ENCODE results near the gene SEC14L1. TPM values are rescaled to one million over a fixed set of nuclear protein-coding genes. Genes with fewer than 3 reads are reported as not detected.
A peak's percentile ranks its signal among the peaks of the same experiment; 100 is the strongest.
"Not testable (repeated sequence)": the region's sequence is repeated elsewhere in the genome, so short reads cannot be mapped to it uniquely, and the experiment has no call there.

SEC14L1 gene
- total RNA-seq, 2 donors from 2014 or later: 66.1 to 78.3 TPM

GRCh38 chr17:77132411-77133086 is 8.2 kb upstream of the SEC14L1 start:
- no peak for DNase-seq (ENCODE audit: low spot score)
- intact Hi-C loops (cut with DNase I): no loop called here

DNA sequence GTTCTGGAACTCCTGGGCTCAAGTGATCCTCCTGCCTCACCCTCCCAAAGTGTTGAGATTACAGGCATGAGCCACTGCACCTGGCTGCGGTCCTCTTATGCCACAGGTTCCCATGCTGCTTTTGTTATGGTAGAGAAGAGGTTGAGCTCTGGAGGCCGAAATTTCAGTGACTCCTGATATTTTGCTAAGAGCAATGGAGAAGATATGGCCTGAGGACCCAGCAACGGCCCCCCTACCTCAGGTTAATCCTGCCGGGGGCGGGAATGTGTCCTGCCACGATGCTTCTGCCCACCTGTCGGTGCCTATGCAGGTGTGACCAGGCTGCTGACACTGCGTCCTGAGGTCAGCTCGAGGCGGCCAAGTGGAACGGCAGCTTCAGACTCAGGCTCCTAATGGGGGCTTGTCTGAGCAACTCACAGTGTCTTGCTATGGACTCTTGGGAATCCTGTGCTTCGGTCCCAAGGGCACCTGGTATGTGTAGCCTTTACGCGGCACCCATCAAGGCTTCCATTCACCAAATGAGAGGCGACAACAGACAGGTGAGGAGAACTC is 7.6 kb upstream of the SEC14L1 start:
- intact Hi-C loops (cut with DNase I): no loop called here

GRCh38 chr17:77136420-77136767 is 4.4 kb upstream of the SEC14L1 start:
- intact Hi-C loops (cut with DNase I): no loop called here
- no peak for DNase-seq (ENCODE audit: low spot score)

More for the DNA sequence above, 7.6 kb upstream of the SEC14L1 start:
- DNase-seq (ENCODE audit: low spot score): no peak

DNA sequence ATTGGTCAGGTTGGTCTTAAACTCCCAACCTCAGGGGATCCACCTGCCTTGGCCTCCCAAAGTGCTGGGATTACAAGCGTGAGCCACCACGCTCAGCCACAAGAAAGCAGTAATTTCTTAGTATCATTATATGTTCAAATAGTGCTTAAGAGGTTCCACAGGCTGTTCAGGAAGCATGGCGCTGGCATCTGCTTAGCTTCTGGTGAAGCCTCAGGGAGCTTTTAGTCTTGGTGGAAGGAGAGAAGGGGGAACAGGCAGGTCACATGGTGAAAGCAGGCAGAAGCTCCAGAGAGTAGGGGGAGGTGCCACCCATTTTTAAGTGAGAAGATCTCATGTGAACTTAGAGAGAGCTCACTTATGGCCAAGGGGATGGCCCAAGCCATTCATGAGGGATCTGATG is 3.7 kb upstream of the SEC14L1 start:
- DNase-seq (ENCODE audit: low spot score): no peak
- intact Hi-C loops (cut with DNase I): no loop called here

DNA sequence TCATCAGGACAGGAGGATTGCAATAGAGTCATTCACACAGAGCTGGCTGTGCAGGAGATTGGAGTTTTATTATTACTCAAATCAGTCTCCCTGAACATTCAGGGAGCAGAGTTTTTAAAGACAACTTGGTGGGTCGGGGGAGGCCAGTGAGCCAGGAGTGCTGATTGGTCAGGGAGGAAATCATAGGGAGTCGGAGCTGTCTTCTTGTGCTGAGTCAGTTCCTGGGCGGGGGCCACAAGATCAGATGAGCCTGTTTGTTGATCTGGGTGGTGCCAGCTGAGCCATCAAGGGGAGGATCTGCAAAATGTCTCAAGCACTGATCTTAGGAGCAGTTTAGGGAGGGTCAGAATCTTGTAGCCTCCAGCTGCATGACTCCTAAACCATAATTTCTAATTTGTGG is 2.9 kb upstream of the SEC14L1 start:
- DNase-seq (ENCODE audit: low spot score); intact Hi-C loops (cut with DNase I): not testable (repeated sequence)

DNA sequence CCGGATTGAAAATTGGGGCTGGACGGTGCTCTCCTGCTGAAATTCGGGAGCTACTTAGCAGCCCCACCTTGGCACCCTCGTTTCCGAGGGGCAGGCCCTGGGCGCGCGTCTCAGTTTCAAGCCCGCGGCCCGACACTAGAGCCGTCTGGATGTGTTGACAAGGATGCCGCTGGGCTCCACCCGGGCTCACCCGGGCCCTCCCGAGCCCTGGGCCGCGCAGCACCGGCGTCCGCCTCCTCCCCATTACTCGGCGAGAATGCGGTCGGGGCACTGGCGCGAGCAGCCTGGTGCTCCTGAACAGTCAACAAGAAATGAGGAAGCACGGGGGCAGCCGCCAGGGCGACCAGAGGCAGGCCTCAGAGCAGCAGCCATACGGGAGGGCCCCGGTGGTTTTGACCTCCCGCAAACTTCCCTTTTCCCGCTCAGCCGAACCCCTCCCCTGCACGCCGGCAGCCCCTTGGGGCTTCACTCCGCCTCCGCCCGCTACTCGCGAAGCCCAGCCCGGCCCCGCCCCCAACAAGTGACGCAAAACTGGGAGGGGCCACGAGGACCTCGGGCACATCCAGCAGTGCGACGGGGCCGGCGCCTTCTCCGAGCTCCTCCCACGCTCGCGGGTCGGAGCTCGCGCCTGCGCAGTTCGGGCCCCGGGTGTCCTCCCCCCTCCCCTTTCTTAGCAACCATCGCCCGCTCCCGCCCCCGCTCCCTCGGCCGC is 447 bp upstream of the SEC14L1 start:
- intact Hi-C loops (cut with DNase I): loop anchor here (10.0 kb wide), 2 partner anchors 46 to 54 kb away; no protein-coding TSS in a partner anchor
- peak; percentile 100 for DNase-seq (ENCODE audit: low spot score)

DNA sequence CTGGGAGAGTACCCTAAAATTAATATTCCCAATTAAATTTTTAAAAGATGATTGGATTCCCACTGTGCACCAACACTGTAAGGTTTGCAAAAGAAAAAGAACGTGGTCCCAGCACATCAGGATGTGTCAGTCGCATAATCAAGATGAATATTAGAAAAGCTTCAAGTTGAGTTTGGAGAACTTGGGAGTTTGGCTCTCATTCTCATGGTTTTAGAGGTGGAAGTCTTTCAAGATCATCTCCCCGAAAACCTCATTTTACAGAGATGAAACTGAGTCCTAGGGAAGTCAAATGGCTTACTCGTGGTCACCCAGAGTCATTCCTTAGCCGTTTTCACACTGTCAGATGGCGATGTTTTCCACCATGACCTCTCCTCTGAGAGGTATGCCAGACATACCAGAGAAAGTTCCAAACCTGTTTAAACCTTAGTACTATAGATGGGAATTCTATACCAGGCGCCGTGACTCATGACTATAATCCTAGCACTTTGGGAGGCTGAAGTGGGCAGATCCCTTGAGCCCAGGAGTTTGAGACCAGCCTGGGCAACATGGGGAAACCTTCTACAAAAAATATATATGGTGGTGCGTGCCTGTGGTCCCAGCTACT is 1.2 kb downstream of the SEC14L1 start:
- intact Hi-C loops (cut with DNase I): loop anchor here (10.0 kb wide), 2 partner anchors 47 to 53 kb away; no protein-coding TSS in a partner anchor
- DNase-seq (ENCODE audit: low spot score): no peak

- no peak for DNase-seq (ENCODE audit: low spot score)
- intact Hi-C loops (cut with DNase I): loop anchor here (10.0 kb wide), 2 partner anchors 48 to 52 kb away; no protein-coding TSS in a partner anchor
Measured at GRCh38 chr17:77142689-77143088, 1.9 kb downstream of the SEC14L1 start.

GRCh38 chr17:77143306-77143705 is 2.5 kb downstream of the SEC14L1 start:
- intact Hi-C loops (cut with DNase I): loop anchor here (10.0 kb wide), 2 partner anchors 49 to 51 kb away; no protein-coding TSS in a partner anchor
- no peak for DNase-seq (ENCODE audit: low spot score)

DNA sequence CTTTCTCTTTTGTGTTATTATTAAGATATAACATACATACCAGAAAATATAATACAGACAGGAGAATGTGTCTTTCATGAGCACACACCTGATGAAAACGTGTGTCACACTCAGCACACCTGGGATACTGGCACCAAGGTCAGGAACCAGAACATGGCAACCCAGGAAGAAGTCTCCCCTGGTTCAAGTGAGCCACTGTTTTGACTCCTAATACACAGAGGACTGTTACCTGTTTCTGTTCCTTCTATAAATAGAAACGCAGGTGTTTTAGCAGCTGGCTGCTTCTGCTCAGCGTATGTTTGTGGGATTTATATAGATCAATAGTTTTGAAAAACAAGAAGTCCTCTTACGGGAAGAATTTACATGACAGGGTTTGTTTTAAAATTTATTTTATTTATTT is 3.5 kb downstream of the SEC14L1 start:
- intact Hi-C loops (cut with DNase I): loop anchor here (10.0 kb wide), 2 partner anchors 49 to 51 kb away; no protein-coding TSS in a partner anchor

GRCh38 chr17:77145224-77145611 is 4.4 kb downstream of the SEC14L1 start:
- DNase-seq (ENCODE audit: low spot score): no peak
- intact Hi-C loops (cut with DNase I): loop anchor here (10.0 kb wide), 2 partner anchors 50 kb away; no protein-coding TSS in a partner anchor

More for the DNA sequence above, 3.5 kb downstream of the SEC14L1 start:
- DNase-seq (ENCODE audit: low spot score): no peak

GRCh38 chr17:77145612-77146245 is 5.0 kb downstream of the SEC14L1 start:
- intact Hi-C loops (cut with DNase I): loop anchor here (10.0 kb wide), 2 partner anchors 49 to 51 kb away; no protein-coding TSS in a partner anchor
- DNase-seq (ENCODE audit: low spot score): peak; percentile 89

- intact Hi-C loops (cut with DNase I): loop anchor here (10.0 kb wide), 2 partner anchors 49 to 51 kb away; no protein-coding TSS in a partner anchor
Measured at GRCh38 chr17:77146246-77146632, 5.5 kb downstream of the SEC14L1 start.

DNA sequence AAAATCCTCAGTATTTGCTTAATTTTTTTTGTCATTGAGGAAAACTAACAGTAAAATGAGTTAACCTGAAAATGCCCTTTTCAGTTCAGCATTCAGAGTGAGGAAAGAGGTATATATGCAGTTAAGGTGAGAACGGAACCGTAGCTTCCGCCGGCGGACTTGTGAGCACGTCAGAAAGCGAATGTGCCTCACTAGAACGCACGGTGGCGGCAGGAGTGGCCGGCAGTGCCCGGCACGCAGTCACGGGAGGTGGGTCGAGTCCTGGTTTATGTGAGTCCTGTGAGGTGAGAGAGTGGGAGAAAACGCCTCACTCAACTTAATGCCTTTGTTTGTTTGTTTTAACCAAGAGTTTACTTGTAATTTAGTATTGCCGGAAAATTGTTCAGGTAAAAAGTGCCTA is 6.1 kb downstream of the SEC14L1 start:
- no peak for DNase-seq (ENCODE audit: low spot score)

More at GRCh38 chr17:77146246-77146632, 5.5 kb downstream of the SEC14L1 start:
- no peak for DNase-seq (ENCODE audit: low spot score)

GRCh38 chr17:77147357-77147801 is 6.6 kb downstream of the SEC14L1 start:
- intact Hi-C loops (cut with DNase I): loop anchor here (10.0 kb wide), 2 partner anchors 47 to 53 kb away; no protein-coding TSS in a partner anchor
- no peak for DNase-seq (ENCODE audit: low spot score)

More for the DNA sequence above, 6.1 kb downstream of the SEC14L1 start:
- intact Hi-C loops (cut with DNase I): loop anchor here (10.0 kb wide), 2 partner anchors 48 to 52 kb away; no protein-coding TSS in a partner anchor

GRCh38 chr17:77148077-77148939 is 7.5 kb downstream of the SEC14L1 start:
- intact Hi-C loops (cut with DNase I): loop anchor here (10.0 kb wide), 2 partner anchors 46 to 54 kb away; no protein-coding TSS in a partner anchor
- DNase-seq (ENCODE audit: low spot score): no peak

GRCh38 chr17:77148940-77149510 is 8.3 kb downstream of the SEC14L1 start:
- DNase-seq (ENCODE audit: low spot score): no peak
- intact Hi-C loops (cut with DNase I): loop anchor here (10.0 kb wide), 2 partner anchors 46 to 54 kb away; no protein-coding TSS in a partner anchor
